Tibial artery (tissue), 4 donors: Measurements from ENCODE around the gene HPCAL4.

Experiments used
- DNase-seq, 2 donors: peaks; one replicate each; pipeline ENCODE4 v3.0.0-alpha.2; 2019
- H3K27ac ChIP-seq, 2 donors: fragments of 200-600 bp; sonication (generic) in 1 of 2; 1 replicate in 1 of 2; 2 replicates in 1 of 2; pipeline ENCODE4 v1.5.1; 2018 to 2019; ENCODE audit warnings: mild to moderate bottlenecking in 1 of 2
- H3K27me3 ChIP-seq, 2 donors: fragments of 200-600 bp; sonication (generic) in 1 of 2; one replicate each; pipeline versions ENCODE4 v1.5.1 to v1.6.0; 2016 to 2019
- H3K36me3 ChIP-seq, 3 donors: fragments of 200-600 bp; sonication (generic) in 2 of 3; one replicate each; pipeline ENCODE4 v1.5.1; 2016 to 2019; ENCODE audit warnings: mild to moderate bottlenecking in 2 of 3
- H3K4me1 ChIP-seq, 4 donors: fragments of 200-600 bp; sonication (generic) in 2 of 4; 1 replicate in 3 of 4; 2 replicates in 1 of 4; pipeline ENCODE4 v1.5.1; 2016 to 2019
- H3K4me3 ChIP-seq, 2 donors: fragments of 200-600 bp; sonication (generic) in 1 of 2; 1 replicate in 1 of 2; 2 replicates in 1 of 2; pipeline ENCODE4 v1.5.1; 2018 to 2019; ENCODE audit warnings: mild to moderate bottlenecking in 2 of 2
- H3K9me3 ChIP-seq, 3 donors: fragments of 200-600 bp; sonication (generic) in 1 of 3; one replicate each; pipeline ENCODE4 v1.5.1; 2016 to 2019
- intact Hi-C: fragments of 100-400 bp; cut with DNase I; formaldehyde crosslinking; loops from one replicate; pipeline ENCODE4 v1.15.0; 2023; ENCODE audit warnings: low total_unique reads
- TF ChIP-seq, protein P1 (sequence below), 2 experiments: fragments of 200-600 bp in 1 of 2; fragments of 450-650 bp in 1 of 2; IDR thresholded peaks; one replicate each; pipeline ENCODE4 v1.5.1; 2017 to 2019; ENCODE audit warnings: antibody characterized with exemption in 2 of 2, mild to moderate bottlenecking in 1 of 2, moderate library complexity in 1 of 2

The HPCAL4 gene

DNA sequence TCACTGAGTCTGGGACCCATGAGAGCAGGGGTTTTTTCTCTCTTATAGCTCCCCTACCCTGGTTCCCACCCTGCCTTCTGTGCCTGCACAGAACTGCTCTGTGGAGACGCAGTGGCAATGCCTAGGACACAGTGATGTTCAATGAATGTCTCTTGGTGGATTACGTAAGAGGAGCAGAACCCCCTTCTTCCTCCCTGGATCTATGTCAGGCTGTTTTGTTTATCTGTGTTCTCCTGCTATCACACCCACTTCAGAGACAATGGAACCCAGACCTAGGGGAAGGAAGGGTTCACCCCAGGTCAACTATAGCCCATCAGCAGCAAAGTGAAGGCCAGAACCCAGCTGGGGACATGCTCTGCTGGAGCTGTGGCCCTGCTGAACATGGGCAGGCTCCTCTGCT, 2.0 kb downstream of the HPCAL4 start:
- TF ChIP-seq, protein P1, sequence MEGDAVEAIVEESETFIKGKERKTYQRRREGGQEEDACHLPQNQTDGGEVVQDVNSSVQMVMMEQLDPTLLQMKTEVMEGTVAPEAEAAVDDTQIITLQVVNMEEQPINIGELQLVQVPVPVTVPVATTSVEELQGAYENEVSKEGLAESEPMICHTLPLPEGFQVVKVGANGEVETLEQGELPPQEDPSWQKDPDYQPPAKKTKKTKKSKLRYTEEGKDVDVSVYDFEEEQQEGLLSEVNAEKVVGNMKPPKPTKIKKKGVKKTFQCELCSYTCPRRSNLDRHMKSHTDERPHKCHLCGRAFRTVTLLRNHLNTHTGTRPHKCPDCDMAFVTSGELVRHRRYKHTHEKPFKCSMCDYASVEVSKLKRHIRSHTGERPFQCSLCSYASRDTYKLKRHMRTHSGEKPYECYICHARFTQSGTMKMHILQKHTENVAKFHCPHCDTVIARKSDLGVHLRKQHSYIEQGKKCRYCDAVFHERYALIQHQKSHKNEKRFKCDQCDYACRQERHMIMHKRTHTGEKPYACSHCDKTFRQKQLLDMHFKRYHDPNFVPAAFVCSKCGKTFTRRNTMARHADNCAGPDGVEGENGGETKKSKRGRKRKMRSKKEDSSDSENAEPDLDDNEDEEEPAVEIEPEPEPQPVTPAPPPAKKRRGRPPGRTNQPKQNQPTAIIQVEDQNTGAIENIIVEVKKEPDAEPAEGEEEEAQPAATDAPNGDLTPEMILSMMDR (IDR thresholded peaks at IDR 0.05): no peak
- no peaks in the 10 kb centered on the region for H3K9me3 ChIP-seq
- peaks cover 0 to 83% of the 10 kb centered on the region in 2 donors for H3K27me3 ChIP-seq
- peaks cover 0 to 24% (median 18%) of the 10 kb centered on the region in 4 donors for H3K4me1 ChIP-seq
- intact Hi-C loops: no loop called here
- no peak overlapping the region for H3K4me3 ChIP-seq
- DNase-seq: no peak
- H3K27ac ChIP-seq: no peak overlapping the region
- H3K36me3 ChIP-seq: no peaks in the 10 kb centered on the region

- no peak overlapping the region for H3K27ac ChIP-seq
- H3K36me3 ChIP-seq: no peaks in the 10 kb centered on the region
- DNase-seq: no peak
- intact Hi-C loops: no loop called here
- no peaks in the 10 kb centered on the region for H3K9me3 ChIP-seq
- TF ChIP-seq, protein P1 (IDR thresholded peaks at IDR 0.05): no peak
- H3K4me3 ChIP-seq: no peak overlapping the region
- peaks cover 0 to 88% of the 10 kb centered on the region in 2 donors for H3K27me3 ChIP-seq
- peaks cover 0 to 24% (median 18%) of the 10 kb centered on the region in 4 donors for H3K4me1 ChIP-seq
Observed at GRCh38 chr1:39688706-39689105, 2.5 kb downstream of the HPCAL4 start.

- Histone ChIP-seq H3K36me3 (no peaks in the 10 kb centered on the region), H3K9me3 (no peaks in the 10 kb centered on the region), H3K27ac (no peak overlapping the region), H3K4me1 (peaks cover 0 to 17% (median 15%) of the 10 kb centered on the region in 4 donors), H3K4me3 (no peak overlapping the region), H3K27me3 (peaks cover 0 to 93% of the 10 kb centered on the region in 2 donors)
- DNase-seq: no peak
- intact Hi-C loops: no loop called here
- TF ChIP-seq, protein P1 (IDR thresholded peaks at IDR 0.05): no peak
Observed at GRCh38 chr1:39687243-39687642, 4.0 kb downstream of the HPCAL4 start.

- intact Hi-C loops: no loop called here
- H3K27ac ChIP-seq: no peak overlapping the region
- DNase-seq: no peak
- H3K4me3 ChIP-seq: no peak overlapping the region
- peaks cover 0 to 84% of the 10 kb centered on the region in 2 donors for H3K27me3 ChIP-seq
- no peaks in the 10 kb centered on the region for H3K36me3 ChIP-seq
- TF ChIP-seq, protein P1 (IDR thresholded peaks at IDR 0.05): no peak
- no peaks in the 10 kb centered on the region for H3K4me1 ChIP-seq
- no peaks in the 10 kb centered on the region for H3K9me3 ChIP-seq
Observed at GRCh38 chr1:39685071-39685470, 6.2 kb downstream of the HPCAL4 start.

GRCh38 chr1:39684313-39684664, 6.9 kb downstream of the HPCAL4 start:
- DNase-seq: no peak
- H3K27me3 ChIP-seq: peaks cover 0 to 78% of the 10 kb centered on the region in 2 donors
- no peak overlapping the region for H3K27ac ChIP-seq
- intact Hi-C loops: no loop called here
- no peaks in the 10 kb centered on the region for H3K4me1 ChIP-seq
- no peaks in the 10 kb centered on the region for H3K36me3 ChIP-seq
- TF ChIP-seq, protein P1 (IDR thresholded peaks at IDR 0.05): no peak
- no peak overlapping the region for H3K4me3 ChIP-seq
- H3K9me3 ChIP-seq: no peaks in the 10 kb centered on the region
